Immature natural killer cell (primary cell): ENCODE data around the gene TNPO1. TPM values are rescaled to one million over a fixed set of nuclear protein-coding genes. Genes with fewer than 3 reads are reported as not detected.
"Not testable (repeated sequence)": the region's sequence is repeated elsewhere in the genome, so short reads cannot be mapped to it uniquely, and the experiment has no call there.

Source experiments
- DNase-seq, 3 donors: peaks; one replicate each; pipeline ENCODE4 v3.0.0; 2022; ENCODE audit warnings: mixed read lengths in 1 of 3
- H3K27ac Mint-ChIP-seq, 6 donors: one replicate each; pipeline ENCODE4 v1.8.0; 2020; ENCODE audit warnings: mixed read lengths in 6 of 6, mild to moderate bottlenecking in 5 of 6, inconsistent platforms in 4 of 6, moderate library complexity in 3 of 6
- H3K27me3 Mint-ChIP-seq, 3 donors: one replicate each; pipeline ENCODE4 v1.8.0; 2020 to 2021; ENCODE audit warnings: low read depth in 3 of 3, mild to moderate bottlenecking in 3 of 3, mixed read lengths in 3 of 3, moderate library complexity in 3 of 3, inconsistent platforms in 1 of 3
- H3K36me3 Mint-ChIP-seq, 3 donors: one replicate each; pipeline ENCODE4 v1.8.0; 2020; ENCODE audit warnings: mixed read lengths in 3 of 3, inconsistent platforms in 2 of 3, mild to moderate bottlenecking in 2 of 3
- H3K4me1 Mint-ChIP-seq, 2 donors: one replicate each; pipeline ENCODE4 v1.8.0; 2020; ENCODE audit warnings: inconsistent platforms in 2 of 2, mild to moderate bottlenecking in 2 of 2, mixed read lengths in 2 of 2, moderate library complexity in 1 of 2
- H3K4me3 Mint-ChIP-seq, 5 donors: one replicate each; pipeline ENCODE4 v1.8.0; 2020; ENCODE audit warnings: mild to moderate bottlenecking in 5 of 5, mixed read lengths in 5 of 5, inconsistent platforms in 3 of 5, moderate library complexity in 3 of 5
- H3K9me3 Mint-ChIP-seq, 6 donors: one replicate each; pipeline ENCODE4 v1.8.0; 2020; ENCODE audit warnings: mild to moderate bottlenecking in 6 of 6, mixed read lengths in 6 of 6, inconsistent platforms in 4 of 6, moderate library complexity in 3 of 6
- polyA plus RNA-seq, 3 donors: library from polyadenylated mRNA; unstranded; fragments of 300-500 nt; fragmentation: Illumina TruSeq; gene quantifications; one replicate each; pipeline ENCODE4 v1.2.3, GENCODE V29; 2021

Gene TNPO1
- polyA plus RNA-seq, 3 donors from 2014 or later: 40.4 to 58.8 (median 51.2) TPM

GRCh38 chr5:72808637-72809036, 7.8 kb upstream of the TNPO1 start:
- H3K36me3 Mint-ChIP-seq, H3K4me1 Mint-ChIP-seq, H3K27ac Mint-ChIP-seq, H3K9me3 Mint-ChIP-seq, DNase-seq, H3K4me3 Mint-ChIP-seq: not testable (repeated sequence)
- peaks cover 1 to 25% (median 5%) of the 10 kb centered on the region in 3 donors for H3K27me3 Mint-ChIP-seq

DNA sequence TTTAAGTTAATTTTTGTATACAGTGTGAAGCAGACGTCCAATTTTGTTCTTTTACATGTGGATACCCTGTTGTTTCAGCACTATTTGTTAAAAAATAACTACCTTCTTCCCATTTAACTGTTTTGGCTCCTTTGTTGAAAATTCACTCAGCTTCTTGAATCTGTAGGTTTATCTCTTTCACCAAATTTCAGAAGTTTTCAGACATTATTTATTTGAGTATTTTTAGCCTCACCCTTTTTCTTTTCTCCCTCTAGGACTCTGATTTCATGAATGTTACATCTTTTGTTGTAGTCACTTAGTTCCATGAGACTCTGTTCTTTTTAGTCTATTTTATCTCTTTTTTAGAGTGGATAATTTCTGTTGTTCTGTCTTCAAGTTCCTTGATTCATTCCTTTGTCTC, 4.6 kb upstream of the TNPO1 start:
- Mint-ChIP-seq H3K9me3 (peaks cover 0 to 4% (median 0%) of the 10 kb centered on the region in 6 donors), H3K4me3 (no peak overlapping the region), H3K27me3 (peaks cover 6 to 14% (median 7%) of the 10 kb centered on the region in 3 donors), H3K36me3 (peaks cover 0 to 3% (median 0%) of the 10 kb centered on the region in 3 donors), H3K27ac (no peak overlapping the region), H3K4me1 (peaks cover 4 to 11% of the 10 kb centered on the region in 2 donors)
- no peak for DNase-seq

DNA sequence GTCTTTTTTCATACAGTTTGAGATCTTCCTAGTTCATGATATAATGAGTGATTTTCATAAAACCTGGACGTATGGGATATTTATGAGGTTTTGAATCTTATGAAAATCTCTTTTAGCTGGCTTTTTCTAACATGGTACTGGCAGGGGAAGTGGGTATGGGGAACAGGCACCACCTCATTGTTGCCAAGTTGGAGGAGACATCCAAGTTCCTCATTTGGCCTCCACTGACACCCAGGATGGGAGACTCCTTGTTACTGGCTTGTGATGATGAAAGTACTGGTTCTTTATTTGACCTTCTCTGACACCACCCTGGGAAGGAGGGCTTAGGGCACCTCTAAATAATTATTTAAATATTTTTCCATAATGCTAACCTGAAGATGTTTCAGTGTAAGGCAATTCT, 4.0 kb upstream of the TNPO1 start:
- Mint-ChIP-seq H3K27me3 (peaks cover 7 to 13% (median 12%) of the 10 kb centered on the region in 3 donors), H3K27ac (no peak overlapping the region), H3K4me1 (peaks cover 9 to 16% of the 10 kb centered on the region in 2 donors), H3K9me3 (peaks cover 0 to 3% (median 0%) of the 10 kb centered on the region in 6 donors), H3K36me3 (peaks cover 0 to 3% (median 0%) of the 10 kb centered on the region in 3 donors), H3K4me3 (no peak overlapping the region)
- no peak for DNase-seq

- Mint-ChIP-seq H3K27me3 (peaks cover 8 to 13% (median 12%) of the 10 kb centered on the region in 3 donors), H3K4me3 (no peak overlapping the region), H3K36me3 (peaks cover 0 to 3% (median 0%) of the 10 kb centered on the region in 3 donors), H3K27ac (no peak overlapping the region), H3K9me3 (peaks cover 0 to 3% (median 0%) of the 10 kb centered on the region in 6 donors), H3K4me1 (peaks cover 22 to 33% of the 10 kb centered on the region in 2 donors)
- no peak for DNase-seq
These were observed 2.4 kb upstream of the TNPO1 start for GRCh38 chr5:72814104-72814503.

DNA sequence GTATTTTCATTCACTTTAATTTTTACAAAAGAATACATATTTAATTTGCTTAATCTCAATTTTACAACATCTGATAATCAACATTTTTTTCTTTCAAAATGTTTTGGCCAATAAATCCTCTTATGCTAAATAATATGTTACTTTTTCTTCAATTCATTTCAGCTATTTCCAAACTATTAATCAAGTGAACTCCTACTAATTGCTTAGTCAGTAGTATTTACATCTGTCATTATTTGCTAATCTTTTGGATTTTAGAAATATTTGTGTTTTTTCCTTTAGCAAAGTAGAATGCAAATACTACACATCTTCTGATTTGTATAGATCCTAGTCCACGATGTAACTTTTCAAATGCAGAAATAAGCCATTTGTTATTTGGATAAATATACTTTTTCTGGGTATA, 1.6 kb upstream of the TNPO1 start:
- Mint-ChIP-seq H3K27ac (peak overlapping the region in 2 of 6 donors; percentile 17 to 28), H3K4me3 (no peak overlapping the region), H3K4me1 (peaks cover 25 to 35% of the 10 kb centered on the region in 2 donors), H3K36me3 (peaks cover 0 to 3% (median 0%) of the 10 kb centered on the region in 3 donors), H3K27me3 (peaks cover 8 to 13% (median 12%) of the 10 kb centered on the region in 3 donors), H3K9me3 (peaks cover 0 to 3% (median 0%) of the 10 kb centered on the region in 6 donors)
- no peak for DNase-seq

GRCh38 chr5:72815580-72816283, 729 bp upstream of the TNPO1 start:
- peaks cover 0 to 3% (median 0%) of the 10 kb centered on the region in 3 donors for H3K36me3 Mint-ChIP-seq
- peak overlapping the region; percentile 90 to 97 (median 96) for H3K27ac Mint-ChIP-seq
- H3K27me3 Mint-ChIP-seq: peaks cover 8 to 12% (median 11%) of the 10 kb centered on the region in 3 donors
- H3K9me3 Mint-ChIP-seq: peaks cover 0 to 3% (median 0%) of the 10 kb centered on the region in 6 donors
- H3K4me1 Mint-ChIP-seq: peaks cover 25 to 35% of the 10 kb centered on the region in 2 donors
- DNase-seq: no peak
- H3K4me3 Mint-ChIP-seq: peak overlapping the region; percentile 89 to 99 (median 90)

DNA sequence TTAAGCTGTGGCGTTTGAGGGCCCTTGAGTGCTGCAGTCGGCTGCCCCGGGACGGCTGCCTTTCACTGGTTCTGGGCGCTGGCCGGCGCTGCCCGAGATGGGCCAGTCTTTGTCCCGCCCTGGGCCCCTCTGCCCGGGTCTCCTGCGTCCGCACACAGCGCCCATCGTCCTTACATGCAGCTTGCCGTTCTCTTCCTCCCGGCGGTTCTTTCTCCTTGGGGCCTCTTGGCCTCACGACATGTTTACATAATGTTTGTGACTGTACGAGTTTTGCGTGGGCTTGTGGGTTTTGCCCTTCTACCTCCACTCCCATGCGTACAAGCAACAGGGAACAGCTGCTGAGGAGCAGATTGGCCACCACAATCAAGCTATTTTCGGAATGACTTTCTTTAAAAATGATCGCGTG, 618 bp downstream of the TNPO1 start:
- peaks cover 0 to 3% (median 0%) of the 10 kb centered on the region in 3 donors for H3K36me3 Mint-ChIP-seq
- peak overlapping the region; percentile 89 to 97 (median 96) for H3K27ac Mint-ChIP-seq
- peak; percentile 48 to 58 (median 53) for DNase-seq
- peaks cover 0 to 1% (median 0%) of the 10 kb centered on the region in 6 donors for H3K9me3 Mint-ChIP-seq
- peak overlapping the region; percentile 89 to 99 (median 90) for H3K4me3 Mint-ChIP-seq
- H3K27me3 Mint-ChIP-seq: peaks cover 5 to 12% (median 8%) of the 10 kb centered on the region in 3 donors
- H3K4me1 Mint-ChIP-seq: peaks cover 25 to 35% of the 10 kb centered on the region in 2 donors

- Mint-ChIP-seq H3K9me3 (no peaks in the 10 kb centered on the region), H3K36me3 (peaks cover 0 to 3% (median 0%) of the 10 kb centered on the region in 3 donors), H3K27me3 (peaks cover 0 to 12% (median 4%) of the 10 kb centered on the region in 3 donors), H3K4me1 (peaks cover 25 to 35% of the 10 kb centered on the region in 2 donors), H3K4me3 (peak overlapping the region; percentile 89 to 99 (median 90)), H3K27ac (peak overlapping the region; percentile 89 to 97 (median 96))
- DNase-seq: no peak
These were observed 1.3 kb downstream of the TNPO1 start for GRCh38 chr5:72817671-72818266.

DNA sequence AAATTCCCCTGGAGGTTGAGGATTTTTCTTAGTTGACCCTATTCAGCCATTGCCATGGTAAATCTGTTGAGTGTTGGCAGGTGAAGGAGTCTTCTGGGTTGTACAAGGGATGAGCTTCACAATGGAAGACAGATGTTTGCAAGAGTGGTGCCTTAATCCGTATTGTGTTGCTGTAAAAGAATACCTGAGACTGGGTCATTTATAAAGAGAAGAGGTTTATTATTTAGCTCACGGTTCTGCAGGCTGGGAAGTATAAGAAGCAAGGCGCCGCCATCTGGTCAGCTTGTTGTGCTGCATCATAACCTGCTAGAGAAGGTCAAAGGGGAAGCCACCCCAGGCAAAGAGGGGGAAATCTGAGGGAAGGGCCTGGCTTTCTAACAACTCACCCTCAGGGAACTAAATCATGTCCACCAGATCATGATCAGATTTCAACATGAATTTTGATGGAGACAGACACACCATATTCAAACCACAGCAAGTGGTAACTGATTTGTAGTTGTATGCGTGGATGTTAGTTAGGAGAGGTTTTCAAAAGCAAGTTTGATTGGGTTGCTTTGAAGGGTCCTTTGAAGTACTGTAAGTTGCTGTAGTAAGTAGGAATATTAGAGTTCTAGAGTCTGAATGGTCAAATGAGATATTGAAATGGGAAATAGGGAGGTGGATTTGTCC, 2.5 kb downstream of the TNPO1 start:
- H3K4me3 Mint-ChIP-seq: peak overlapping the region in 2 of 5 donors; percentile 8 to 21
- H3K9me3 Mint-ChIP-seq: no peaks in the 10 kb centered on the region
- H3K4me1 Mint-ChIP-seq: peaks cover 25 to 35% of the 10 kb centered on the region in 2 donors

GRCh38 chr5:72821776-72822175, 5.3 kb downstream of the TNPO1 start:
- Mint-ChIP-seq H3K27ac (no peak overlapping the region), H3K9me3 (no peaks in the 10 kb centered on the region), H3K36me3 (no peaks in the 10 kb centered on the region), H3K4me1 (peaks cover 21 to 24% of the 10 kb centered on the region in 2 donors), H3K4me3 (no peak overlapping the region), H3K27me3 (peaks cover 0 to 6% (median 1%) of the 10 kb centered on the region in 3 donors)
- DNase-seq: no peak

More for the DNA sequence above, 2.5 kb downstream of the TNPO1 start:
- peak; percentile 23 to 52 (median 40) for DNase-seq
- Mint-ChIP-seq H3K36me3 (no peaks in the 10 kb centered on the region), H3K27ac (peak overlapping the region in 3 of 6 donors; percentile 36 to 60 (median 43)), H3K27me3 (peaks cover 0 to 11% (median 4%) of the 10 kb centered on the region in 3 donors)

- Mint-ChIP-seq H3K9me3 (no peaks in the 10 kb centered on the region), H3K27me3 (peaks cover 0 to 1% (median 0%) of the 10 kb centered on the region in 3 donors), H3K4me3 (no peak overlapping the region), H3K4me1 (peaks cover 12 to 14% of the 10 kb centered on the region in 2 donors), H3K27ac (no peak overlapping the region), H3K36me3 (no peaks in the 10 kb centered on the region)
- DNase-seq: no peak
These were observed 6.5 kb downstream of the TNPO1 start for GRCh38 chr5:72822944-72823343.

DNA sequence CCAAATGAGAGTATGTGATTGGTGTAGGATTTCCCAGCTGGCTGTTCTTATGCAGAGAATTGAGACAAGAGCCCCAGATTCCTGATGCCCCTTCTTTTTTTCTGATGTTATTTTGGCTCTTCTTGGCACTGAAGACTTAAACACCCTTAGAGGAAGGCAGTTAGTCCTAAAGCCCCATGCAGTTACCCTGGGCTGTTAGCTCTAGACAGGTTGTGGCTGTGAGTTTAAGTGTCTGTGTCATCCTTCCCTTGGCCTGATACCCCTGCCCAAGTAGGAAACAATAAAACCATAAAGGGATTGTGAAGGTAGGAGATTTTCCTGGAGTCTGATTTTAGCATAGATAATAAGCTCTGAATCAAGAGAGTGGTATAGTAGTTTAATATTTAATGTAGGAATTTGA, 13.2 kb downstream of the TNPO1 start:
- no peaks in the 10 kb centered on the region for H3K27me3 Mint-ChIP-seq
- no peak overlapping the region for H3K27ac Mint-ChIP-seq

GRCh38 chr5:72830362-72830761, 13.9 kb downstream of the TNPO1 start:
- H3K27me3 Mint-ChIP-seq: no peaks in the 10 kb centered on the region
- H3K4me3 Mint-ChIP-seq: no peak overlapping the region
- no peaks in the 10 kb centered on the region for H3K9me3 Mint-ChIP-seq
- H3K4me1 Mint-ChIP-seq: no peaks in the 10 kb centered on the region
- DNase-seq: no peak
- H3K36me3 Mint-ChIP-seq: no peaks in the 10 kb centered on the region
- H3K27ac Mint-ChIP-seq: no peak overlapping the region

More for the DNA sequence above, 13.2 kb downstream of the TNPO1 start:
- H3K9me3 Mint-ChIP-seq: no peaks in the 10 kb centered on the region
- H3K4me1 Mint-ChIP-seq: no peaks in the 10 kb centered on the region
- no peak for DNase-seq
- no peak overlapping the region for H3K4me3 Mint-ChIP-seq
- no peaks in the 10 kb centered on the region for H3K36me3 Mint-ChIP-seq
